ENCODE data around the gene CLEC5A.

Gene CLEC5A

DNA sequence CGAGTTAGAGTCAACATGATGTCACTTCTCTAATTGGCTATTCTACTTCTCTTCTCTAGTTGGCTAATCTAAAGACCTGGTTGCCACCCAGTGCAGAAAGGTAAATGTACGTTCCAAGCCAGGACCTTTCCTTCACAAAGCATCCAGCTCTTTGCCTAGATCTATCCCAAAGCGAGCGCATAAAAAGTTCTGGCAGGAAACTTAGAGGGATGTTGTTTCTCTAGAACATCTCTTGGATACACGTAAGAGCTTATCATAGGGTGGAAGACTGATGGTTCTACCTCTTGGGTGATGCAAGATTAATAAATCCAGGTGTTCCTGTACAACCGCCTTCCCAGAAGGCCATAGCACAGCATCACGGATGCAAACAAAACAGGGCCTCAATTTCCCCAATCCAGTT, 26.9 kb upstream of the CLEC5A start, which contains the start of gene TAS2R38:
TAS2R38 (minus strand) TSS at position 101 of the 400 bp plus-strand sequence; CDS start at position 17, 84 bp downstream.
- POLR2A ChIA-PET, result no interaction called here
- no peaks in the 10 kb centered on the region for H3K36me3 ChIP-seq (ENCODE audit: control insufficient read depth in 2 of 2, insufficient read depth in 1 of 2, low read length in 2 of 2)
- TF ChIP-seq, protein P1, sequence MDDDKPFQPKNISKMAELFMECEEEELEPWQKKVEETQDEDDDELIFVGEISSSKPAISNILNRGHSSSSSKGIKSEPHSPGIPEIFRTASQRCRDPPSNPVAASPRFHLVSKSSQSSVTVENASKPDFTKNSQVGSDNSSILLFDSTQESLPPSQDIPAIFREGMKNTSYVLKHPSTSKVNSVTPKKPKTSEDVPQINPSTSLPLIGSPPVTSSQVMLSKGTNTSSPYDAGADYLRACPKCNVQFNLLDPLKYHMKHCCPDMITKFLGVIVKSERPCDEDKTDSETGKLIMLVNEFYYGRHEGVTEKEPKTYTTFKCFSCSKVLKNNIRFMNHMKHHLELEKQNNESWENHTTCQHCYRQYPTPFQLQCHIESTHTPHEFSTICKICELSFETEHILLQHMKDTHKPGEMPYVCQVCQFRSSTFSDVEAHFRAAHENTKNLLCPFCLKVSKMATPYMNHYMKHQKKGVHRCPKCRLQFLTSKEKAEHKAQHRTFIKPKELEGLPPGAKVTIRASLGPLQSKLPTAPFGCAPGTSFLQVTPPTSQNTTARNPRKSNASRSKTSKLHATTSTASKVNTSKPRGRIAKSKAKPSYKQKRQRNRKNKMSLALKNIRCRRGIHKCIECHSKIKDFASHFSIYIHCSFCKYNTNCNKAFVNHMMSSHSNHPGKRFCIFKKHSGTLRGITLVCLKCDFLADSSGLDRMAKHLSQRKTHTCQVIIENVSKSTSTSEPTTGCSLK (tag by site-specific recombination; IDR thresholded peaks at IDR 0.05), result no peak
- no peak for TF ChIP-seq ZNF354C (tag by site-specific recombination; IDR thresholded peaks at IDR 0.05; ENCODE audit: borderline replicate concordance, low read depth)
- TF ChIP-seq ZNF624 (tag by site-specific recombination; IDR thresholded peaks at IDR 0.05), result no peak
- TF ChIP-seq, protein P2, sequence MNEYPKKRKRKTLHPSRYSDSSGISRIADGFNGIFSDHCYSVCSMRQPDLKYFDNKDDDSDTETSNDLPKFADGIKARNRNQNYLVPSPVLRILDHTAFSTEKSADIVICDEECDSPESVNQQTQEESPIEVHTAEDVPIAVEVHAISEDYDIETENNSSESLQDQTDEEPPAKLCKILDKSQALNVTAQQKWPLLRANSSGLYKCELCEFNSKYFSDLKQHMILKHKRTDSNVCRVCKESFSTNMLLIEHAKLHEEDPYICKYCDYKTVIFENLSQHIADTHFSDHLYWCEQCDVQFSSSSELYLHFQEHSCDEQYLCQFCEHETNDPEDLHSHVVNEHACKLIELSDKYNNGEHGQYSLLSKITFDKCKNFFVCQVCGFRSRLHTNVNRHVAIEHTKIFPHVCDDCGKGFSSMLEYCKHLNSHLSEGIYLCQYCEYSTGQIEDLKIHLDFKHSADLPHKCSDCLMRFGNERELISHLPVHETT (tag by site-specific recombination; IDR thresholded peaks at IDR 0.05), result no peak
- TF ChIP-seq, protein P3, sequence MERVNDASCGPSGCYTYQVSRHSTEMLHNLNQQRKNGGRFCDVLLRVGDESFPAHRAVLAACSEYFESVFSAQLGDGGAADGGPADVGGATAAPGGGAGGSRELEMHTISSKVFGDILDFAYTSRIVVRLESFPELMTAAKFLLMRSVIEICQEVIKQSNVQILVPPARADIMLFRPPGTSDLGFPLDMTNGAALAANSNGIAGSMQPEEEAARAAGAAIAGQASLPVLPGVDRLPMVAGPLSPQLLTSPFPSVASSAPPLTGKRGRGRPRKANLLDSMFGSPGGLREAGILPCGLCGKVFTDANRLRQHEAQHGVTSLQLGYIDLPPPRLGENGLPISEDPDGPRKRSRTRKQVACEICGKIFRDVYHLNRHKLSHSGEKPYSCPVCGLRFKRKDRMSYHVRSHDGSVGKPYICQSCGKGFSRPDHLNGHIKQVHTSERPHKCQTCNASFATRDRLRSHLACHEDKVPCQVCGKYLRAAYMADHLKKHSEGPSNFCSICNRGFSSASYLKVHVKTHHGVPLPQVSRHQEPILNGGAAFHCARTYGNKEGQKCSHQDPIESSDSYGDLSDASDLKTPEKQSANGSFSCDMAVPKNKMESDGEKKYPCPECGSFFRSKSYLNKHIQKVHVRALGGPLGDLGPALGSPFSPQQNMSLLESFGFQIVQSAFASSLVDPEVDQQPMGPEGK (tag by site-specific recombination; IDR thresholded peaks at IDR 0.05), result no peak
- H3K9me3 ChIP-seq (ENCODE audit: control insufficient read depth, insufficient read depth, low read depth, low read length), result no peaks in the 10 kb centered on the region
- H3K4me1 ChIP-seq (ENCODE audit: control insufficient read depth, insufficient read depth, low read length), result no peaks in the 10 kb centered on the region
- CTCF ChIA-PET, result interaction anchor here (1.4 to 5.6 kb wide), 5 partner anchors 58 to 346 kb away, joined by 3 to 70 read pairs (median 25); no protein-coding TSS in a partner anchor
- H3K27ac ChIP-seq (ENCODE audit: extremely low read depth, low read depth, low read length), result no peak within 1 kb of the TSS
- H3K4me3 ChIP-seq (ENCODE audit: low read depth, low read length), result no peak within 1 kb of the TSS

DNA sequence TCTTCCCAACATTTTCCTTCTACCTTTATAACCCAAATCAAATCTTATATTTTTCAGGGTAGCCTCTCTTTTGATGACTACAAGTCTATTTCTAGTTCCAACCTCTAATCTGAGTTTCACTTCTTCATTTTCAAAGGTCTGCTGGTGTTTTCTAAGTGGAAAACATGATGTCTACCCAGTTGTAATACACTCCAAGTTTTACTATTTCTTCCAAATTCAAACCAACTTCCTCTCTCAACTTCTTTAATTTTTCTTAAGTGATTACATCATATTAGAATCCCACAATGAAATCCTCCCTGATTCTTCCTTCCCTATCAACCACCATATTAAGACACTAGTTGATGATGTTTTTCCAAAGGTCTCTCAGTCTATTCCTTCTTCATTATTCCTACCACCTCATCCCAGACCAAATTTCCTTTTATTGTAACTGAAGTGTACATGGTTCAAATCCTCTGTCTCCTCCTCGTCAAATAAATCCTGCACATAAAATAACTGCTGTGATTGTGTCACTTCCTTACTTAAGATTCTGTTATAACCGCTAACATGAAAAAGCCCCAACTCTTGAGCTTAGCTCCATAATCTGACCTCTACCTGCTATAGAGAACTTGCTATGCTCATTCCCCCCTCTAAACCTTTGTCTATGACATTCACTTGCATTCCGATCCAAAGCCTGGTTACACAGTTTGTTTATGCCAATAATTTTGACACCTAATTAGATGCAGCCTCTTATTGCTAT, 14.1 kb upstream of the CLEC5A start:
- Histone ChIP-seq H3K4me3 (ENCODE audit: low read depth, low read length) (no peak overlapping the region), H3K9me3 (ENCODE audit: control insufficient read depth, insufficient read depth, low read depth, low read length) (no peaks in the 10 kb centered on the region), H3K27ac (ENCODE audit: extremely low read depth, low read depth, low read length) (no peak overlapping the region), H3K36me3 (ENCODE audit: control insufficient read depth in 2 of 2, insufficient read depth in 1 of 2, low read length in 2 of 2) (no peaks in the 10 kb centered on the region), H3K4me1 (ENCODE audit: control insufficient read depth, insufficient read depth, low read length) (no peaks in the 10 kb centered on the region)
- ChIA-PET POLR2A (no interaction called here), CTCF (interaction anchor here (1.7 kb wide), 1 partner anchor 15 kb away, joined by 5 read pairs; no protein-coding TSS in a partner anchor)
- TF ChIP-seq, protein P4, sequence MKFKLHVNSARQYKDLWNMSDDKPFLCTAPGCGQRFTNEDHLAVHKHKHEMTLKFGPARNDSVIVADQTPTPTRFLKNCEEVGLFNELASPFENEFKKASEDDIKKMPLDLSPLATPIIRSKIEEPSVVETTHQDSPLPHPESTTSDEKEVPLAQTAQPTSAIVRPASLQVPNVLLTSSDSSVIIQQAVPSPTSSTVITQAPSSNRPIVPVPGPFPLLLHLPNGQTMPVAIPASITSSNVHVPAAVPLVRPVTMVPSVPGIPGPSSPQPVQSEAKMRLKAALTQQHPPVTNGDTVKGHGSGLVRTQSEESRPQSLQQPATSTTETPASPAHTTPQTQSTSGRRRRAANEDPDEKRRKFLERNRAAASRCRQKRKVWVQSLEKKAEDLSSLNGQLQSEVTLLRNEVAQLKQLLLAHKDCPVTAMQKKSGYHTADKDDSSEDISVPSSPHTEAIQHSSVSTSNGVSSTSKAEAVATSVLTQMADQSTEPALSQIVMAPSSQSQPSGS (tag by site-specific recombination; IDR thresholded peaks at IDR 0.05; ENCODE audit: low read depth), result peak; percentile 37; the same call in 1 of the 2 replicates
- TF ChIP-seq, protein P5, sequence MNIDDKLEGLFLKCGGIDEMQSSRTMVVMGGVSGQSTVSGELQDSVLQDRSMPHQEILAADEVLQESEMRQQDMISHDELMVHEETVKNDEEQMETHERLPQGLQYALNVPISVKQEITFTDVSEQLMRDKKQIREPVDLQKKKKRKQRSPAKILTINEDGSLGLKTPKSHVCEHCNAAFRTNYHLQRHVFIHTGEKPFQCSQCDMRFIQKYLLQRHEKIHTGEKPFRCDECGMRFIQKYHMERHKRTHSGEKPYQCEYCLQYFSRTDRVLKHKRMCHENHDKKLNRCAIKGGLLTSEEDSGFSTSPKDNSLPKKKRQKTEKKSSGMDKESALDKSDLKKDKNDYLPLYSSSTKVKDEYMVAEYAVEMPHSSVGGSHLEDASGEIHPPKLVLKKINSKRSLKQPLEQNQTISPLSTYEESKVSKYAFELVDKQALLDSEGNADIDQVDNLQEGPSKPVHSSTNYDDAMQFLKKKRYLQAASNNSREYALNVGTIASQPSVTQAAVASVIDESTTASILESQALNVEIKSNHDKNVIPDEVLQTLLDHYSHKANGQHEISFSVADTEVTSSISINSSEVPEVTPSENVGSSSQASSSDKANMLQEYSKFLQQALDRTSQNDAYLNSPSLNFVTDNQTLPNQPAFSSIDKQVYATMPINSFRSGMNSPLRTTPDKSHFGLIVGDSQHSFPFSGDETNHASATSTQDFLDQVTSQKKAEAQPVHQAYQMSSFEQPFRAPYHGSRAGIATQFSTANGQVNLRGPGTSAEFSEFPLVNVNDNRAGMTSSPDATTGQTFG (tag by site-specific recombination; IDR thresholded peaks at IDR 0.05; ENCODE audit: borderline replicate concordance), result no peak

DNA sequence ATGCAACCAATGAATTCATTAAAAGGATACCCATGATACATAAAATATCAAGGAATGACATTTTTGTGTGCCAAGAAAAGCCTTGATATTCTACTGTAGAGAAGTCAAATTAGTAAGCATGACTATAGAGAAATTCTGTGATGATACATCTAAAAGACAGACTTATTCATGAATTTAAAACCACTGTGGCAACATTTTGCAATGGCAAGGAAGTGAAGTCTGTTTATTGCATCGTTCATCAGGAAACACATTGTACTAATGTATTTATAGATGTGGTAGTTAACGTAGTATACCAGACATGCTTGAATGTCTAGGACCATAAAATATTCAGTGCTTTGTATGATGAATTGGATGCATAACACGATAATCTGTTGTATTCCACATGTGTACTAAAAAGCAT, 9.3 kb upstream of the CLEC5A start:
- ChIA-PET CTCF (no interaction called here), POLR2A (no interaction called here)
- Histone ChIP-seq H3K4me3 (ENCODE audit: low read depth, low read length) (no peak overlapping the region), H3K36me3 (ENCODE audit: control insufficient read depth in 2 of 2, insufficient read depth in 1 of 2, low read length in 2 of 2) (no peaks in the 10 kb centered on the region), H3K4me1 (ENCODE audit: control insufficient read depth, insufficient read depth, low read length) (no peaks in the 10 kb centered on the region), H3K9me3 (ENCODE audit: control insufficient read depth, insufficient read depth, low read depth, low read length) (no peaks in the 10 kb centered on the region), H3K27ac (ENCODE audit: extremely low read depth, low read depth, low read length) (no peak overlapping the region)
- TF ChIP-seq ZNF701 (tag by site-specific recombination; IDR thresholded peaks at IDR 0.05) (no peak), ZNF214 (tag by site-specific recombination; IDR thresholded peaks at IDR 0.05; ENCODE audit: borderline replicate concordance) (no peak), ZNF670 (tag by site-specific recombination; IDR thresholded peaks at IDR 0.05; ENCODE audit: low read depth) (no peak), ZNF610 (tag by site-specific recombination; IDR thresholded peaks at IDR 0.05; ENCODE audit: borderline replicate concordance) (no peak), ZNF664 (tag by site-specific recombination; IDR thresholded peaks at IDR 0.05) (no peak), OVOL3 (tag by site-specific recombination; IDR thresholded peaks at IDR 0.05) (no peak)
- TF ChIP-seq, protein P6, sequence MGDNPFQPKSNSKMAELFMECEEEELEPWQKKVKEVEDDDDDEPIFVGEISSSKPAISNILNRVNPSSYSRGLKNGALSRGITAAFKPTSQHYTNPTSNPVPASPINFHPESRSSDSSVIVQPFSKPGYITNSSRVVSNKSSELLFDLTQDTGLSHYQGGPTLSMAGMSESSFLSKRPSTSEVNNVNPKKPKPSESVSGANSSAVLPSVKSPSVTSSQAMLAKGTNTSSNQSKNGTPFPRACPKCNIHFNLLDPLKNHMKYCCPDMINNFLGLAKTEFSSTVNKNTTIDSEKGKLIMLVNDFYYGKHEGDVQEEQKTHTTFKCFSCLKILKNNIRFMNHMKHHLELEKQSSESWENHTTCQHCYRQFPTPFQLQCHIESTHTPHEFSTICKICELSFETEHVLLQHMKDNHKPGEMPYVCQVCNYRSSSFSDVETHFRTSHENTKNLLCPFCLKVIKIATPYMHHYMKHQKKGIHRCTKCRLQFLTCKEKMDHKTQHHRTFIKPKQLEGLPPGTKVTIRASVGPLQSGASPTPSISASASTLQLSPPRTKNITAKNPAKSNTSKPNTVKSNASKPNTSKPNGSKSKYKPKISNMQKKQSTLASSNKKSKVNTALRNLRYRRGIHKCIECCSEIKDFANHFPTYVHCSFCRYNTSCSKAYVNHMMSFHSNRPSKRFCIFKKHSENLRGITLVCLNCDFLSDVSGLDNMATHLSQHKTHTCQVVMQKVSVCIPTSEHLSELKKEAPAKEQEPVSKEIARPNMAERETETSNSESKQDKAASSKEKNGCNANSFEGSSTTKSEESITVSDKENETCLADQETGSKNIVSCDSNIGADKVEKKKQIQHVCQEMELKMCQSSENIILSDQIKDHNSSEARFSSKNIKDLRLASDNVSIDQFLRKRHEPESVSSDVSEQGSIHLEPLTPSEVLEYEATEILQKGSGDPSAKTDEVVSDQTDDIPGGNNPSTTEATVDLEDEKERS (tag by site-specific recombination; IDR thresholded peaks at IDR 0.05), result no peak

Measured in HEK293 (cell line).